Fibroblast of the conjunctiva (primary cell): ENCODE measurements around the gene ISG15.
A peak's percentile ranks its signal among the peaks of the same experiment; 100 is the strongest.
"Not testable (repeated sequence)": the region's sequence is repeated elsewhere in the genome, so short reads cannot be mapped to it uniquely, and the experiment has no call there.

Experiments
- DNase-seq: peaks from one replicate; pipeline ENCODE4 v3.0.0-alpha.2; 2010; ENCODE audit warnings: low read depth

Gene ISG15

DNA sequence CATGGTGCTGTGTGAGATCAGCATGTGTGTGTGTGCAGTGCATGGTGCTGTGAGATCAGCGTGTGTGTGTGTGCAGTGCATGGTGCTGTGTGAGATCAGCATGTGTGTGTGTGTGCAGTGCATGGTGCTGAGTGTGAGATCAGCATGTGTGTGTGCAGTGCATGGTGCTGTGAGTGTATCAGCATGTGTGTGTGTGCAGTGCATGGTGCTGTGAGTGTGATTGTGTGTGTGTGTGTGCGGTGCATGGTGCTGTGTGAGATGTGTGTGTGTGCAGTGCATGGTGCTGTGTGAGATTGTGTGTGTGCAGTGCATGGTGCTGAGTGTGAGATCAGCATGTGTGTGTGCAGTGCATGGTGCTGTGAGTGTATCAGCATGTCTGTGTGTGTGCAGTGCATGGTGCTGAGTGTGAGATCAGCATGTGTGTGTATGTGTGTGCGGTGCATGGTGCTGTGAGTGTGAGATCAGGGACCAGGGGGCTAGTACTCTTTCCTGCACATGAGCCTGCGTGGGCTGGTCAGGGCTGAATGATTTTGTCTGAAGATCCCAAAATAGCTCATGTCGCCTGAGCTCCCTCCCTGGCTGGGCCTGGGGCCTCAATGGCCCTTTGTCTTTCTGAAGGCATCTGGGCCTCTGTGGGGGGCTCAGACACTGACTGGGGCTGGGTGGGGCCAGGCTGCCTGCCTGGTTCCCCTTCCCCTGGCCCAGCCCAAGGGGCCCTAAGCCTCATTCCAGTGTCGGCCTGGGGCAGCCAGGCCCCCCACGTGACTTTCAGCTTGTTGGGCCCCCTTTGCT, 17.8 kb downstream of the ISG15 start:
- DNase-seq = not testable (repeated sequence)

GRCh38 chr1:1031659-1032235, 18.4 kb downstream of the ISG15 start:
- no peak for DNase-seq

DNA sequence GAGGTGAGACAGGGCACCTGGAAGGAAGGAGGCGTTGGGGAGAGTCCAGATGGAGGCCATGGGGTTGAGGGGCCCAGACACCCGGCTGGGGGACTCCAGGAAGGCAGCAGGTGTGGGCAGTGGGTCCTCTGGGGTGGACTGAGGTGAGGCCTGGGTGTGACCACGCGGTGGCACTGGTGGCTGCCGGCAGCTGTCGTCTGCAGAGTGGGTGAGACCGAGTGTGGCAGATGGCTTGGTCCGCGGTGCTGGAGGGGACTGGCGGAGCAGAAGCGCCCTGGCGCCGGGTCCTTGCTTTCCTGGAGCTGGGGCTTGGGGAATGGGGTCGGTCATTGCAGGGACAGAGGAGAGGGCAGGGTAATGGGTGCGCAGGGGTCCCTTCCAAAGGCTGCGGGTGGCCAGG, 19.1 kb downstream of the ISG15 start:
- no peak for DNase-seq

DNA sequence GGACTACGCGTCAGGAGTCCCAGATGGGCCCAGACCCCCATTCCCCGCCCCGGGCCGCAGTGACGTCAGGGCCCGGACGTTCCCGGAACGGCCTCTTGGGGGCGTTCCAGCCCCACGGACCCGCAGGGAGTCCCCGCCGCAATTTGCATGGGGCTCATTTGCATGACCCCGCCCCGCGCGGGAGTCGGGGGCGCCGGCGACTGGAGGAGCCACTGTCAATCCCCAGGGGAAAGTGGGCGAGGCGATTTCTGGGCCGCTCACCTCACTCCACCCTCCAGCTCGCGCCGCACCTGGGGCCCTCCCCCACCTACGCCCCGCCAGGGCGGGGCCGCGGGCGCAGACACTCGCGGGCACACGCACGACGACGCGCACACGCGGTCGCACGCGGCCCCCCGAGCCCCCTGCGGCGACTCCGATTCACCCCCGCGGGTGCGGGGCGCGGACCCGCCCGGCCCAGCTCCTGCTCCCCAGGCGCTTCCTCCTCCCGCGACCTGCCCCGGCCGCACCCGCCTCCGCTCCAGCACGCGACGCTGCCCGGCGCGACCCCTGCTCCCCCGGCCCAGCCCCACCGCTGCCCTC, 19.8 kb downstream of the ISG15 start:
- no peak for DNase-seq

DNA sequence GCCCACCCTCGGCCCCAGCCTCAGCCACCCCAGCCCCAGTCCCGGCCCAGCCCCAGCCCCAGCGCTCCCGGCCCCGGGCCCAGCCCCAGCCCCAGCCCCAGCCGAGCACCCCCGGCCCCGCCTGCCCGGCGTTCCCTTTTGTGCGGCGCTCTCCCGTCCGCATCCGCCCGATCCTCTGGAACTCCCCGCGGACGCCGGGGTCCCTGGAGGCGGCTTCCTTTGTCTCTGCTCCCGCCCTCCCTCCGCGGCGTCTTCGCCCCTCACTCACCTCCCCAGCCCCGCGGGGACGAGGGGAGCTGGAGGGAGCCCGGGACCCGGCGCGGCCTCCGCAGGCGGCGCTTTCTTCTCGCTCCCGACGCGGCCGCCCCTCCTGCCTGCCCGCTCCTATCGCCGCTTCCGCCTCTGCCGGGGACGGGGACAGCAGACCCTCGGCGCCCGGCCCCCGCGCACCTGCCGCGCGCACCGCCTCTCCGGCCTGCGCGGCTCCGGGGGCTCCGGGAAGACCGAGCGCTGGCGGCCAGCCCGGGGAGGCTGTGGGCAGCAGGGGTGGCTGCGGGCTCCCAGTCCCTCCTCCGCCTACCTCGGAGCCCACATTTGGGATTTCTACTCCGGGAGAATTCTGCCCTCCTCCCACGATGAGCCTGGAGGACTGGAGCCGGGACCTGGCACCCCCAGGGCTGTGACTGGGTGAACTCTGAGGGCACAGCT, 20.6 kb downstream of the ISG15 start:
- no peak for DNase-seq

DNA sequence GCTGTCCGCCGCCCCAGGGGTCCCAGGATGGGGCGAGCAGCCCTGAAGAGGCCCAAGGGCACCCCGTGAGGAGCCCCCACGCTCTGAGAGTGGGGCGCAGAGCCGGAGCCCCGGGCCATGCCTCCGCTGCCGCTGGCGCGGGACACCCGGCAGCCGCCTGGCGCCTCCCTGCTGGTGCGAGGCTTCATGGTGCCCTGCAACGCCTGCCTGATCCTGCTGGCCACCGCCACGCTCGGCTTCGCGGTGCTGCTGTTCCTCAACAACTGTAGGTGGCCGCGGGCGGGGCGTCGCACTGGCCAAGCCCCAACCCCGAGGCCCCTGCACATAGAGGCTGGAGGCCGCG, 21.1 kb downstream of the ISG15 start:
- no peak for DNase-seq

DNA sequence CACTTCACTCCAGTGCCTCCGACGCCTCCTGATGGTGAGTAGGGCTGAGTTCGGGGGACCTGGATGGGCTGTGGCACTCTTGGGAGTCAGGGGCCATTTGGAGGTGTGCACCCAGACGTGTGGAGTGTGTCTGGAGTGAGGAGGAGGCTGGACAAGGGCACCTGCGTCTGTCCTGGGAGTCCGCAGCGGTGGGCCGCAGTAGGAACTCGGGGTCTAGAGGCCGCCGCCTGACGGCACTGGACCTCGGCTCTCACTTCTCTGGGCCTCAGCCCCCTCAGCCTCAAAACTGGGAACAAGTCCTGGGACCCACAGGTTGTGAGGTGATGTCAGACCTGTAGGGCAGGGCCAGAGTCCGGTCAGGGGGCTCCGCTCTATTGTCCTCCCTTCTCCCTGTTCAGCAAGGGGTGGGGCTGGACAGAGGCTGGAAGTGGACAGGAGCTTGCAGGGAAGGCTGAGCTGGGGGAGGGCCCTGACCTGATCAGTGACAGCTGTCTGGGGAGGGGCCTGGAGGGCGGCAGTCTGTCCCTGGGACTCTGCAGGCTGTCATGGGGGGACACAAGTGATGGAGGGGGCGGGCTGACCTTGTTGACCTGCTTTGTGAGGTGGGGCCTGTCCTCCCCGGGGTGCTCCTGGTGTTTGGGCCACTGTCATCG, 22.1 kb downstream of the ISG15 start:
- no peak for DNase-seq

- DNase-seq = no peak
These were observed 24.4 kb downstream of the ISG15 start for GRCh38 chr1:1037366-1038327.

- no peak for DNase-seq
These were observed 25.4 kb downstream of the ISG15 start for GRCh38 chr1:1038694-1039093.

DNA sequence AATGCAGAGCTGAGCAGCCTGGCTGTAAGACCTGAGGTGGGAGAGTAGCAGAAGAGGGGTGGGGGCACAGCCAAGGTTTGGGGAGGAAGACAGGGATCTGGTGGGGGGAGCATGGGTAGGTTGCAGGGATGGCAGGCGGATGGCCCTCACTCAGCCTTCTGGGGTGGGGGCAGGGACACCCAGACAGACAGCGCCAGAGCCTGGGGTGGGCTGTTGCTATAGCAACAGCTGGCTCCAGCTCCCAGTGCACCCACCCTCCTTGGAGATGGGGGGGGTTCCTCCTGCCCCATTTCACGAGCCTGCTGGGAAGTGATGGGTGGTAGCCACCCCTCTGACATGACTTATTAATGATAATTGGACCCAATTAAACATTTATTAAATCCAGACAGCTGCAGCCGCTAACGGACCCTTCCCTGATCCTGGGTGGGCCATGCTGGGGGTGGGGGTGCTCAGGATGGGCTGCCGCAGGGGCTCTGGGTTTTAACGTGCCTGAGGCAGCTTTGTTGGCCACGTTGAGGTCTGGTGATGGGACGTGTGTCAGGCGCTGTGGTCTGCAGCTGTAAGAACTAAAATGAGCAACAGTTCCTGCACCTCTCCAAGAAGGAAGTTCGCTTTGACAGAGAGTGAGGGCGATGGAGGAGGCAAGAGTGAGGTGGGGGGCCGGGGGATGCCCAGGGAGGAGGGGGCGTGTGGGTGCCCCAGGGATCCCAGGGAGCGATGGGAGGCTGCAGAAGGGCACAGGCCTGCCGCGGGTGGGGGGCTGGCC, 26.0 kb downstream of the ISG15 start:
- DNase-seq = no peak

DNA sequence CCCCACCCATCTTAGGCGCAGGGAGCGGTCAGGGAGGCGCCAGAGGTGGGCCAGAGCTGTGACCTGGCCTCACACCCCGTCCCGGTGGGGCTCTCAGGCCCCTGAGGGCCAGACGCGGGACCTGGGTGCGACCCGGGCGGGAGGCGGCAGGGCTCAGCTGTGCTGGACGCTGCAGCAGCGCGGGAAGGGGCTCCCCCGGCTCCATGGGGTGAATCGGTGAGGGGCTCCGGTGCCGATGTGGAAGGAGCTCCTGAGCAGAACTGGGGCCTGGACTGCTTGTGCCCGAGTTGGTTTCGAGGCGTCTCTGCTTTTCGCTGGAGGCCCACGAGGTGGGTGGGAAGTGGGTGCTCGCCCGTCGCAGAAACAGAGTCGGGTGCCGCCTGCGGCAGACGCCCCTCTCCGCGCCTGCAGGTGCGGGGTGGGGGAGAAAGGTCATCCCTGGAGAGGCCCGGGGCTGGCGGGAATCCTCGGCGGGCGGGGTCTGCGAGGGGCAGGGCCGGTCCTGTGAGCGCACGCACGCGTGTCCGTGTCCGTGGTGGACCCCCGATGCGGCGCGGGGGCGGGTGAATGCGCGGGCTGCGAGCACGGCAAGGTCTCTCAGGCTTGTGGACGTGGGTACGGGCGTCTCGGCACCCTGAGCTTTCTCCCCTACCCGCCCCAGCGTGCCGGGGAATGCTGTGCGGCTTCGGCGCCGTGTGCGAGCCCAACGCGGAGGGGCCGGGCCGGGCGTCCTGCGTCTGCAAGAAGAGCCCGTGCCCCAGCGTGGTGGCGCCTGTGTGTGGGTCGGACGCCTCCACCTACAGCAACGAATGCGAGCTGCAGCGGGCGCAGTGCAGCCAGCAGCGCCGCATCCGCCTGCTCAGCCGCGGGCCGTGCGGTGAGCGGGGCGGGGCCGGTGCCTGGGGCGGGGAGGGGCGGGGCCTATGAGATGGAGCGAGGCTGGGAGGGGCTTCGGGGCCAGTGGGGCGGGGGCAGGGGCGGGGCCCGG, 27.0 kb downstream of the ISG15 start:
- DNase-seq = peak; percentile 47

- no peak for DNase-seq
These were observed 27.8 kb downstream of the ISG15 start for GRCh38 chr1:1041092-1041523.

DNA sequence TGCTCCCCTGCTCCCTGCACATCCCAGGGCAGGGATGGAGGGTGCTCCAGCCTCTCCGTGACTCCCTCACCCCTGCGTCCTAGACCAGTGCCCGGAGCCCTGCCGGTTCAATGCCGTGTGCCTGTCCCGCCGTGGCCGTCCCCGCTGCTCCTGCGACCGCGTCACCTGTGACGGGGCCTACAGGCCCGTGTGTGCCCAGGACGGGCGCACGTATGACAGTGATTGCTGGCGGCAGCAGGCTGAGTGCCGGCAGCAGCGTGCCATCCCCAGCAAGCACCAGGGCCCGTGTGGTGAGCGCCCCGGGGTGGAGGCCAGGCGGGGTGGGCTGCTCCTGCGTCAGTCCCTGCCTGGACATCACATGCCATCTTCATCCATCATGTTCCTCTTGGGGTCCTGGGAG, 28.6 kb downstream of the ISG15 start:
- no peak for DNase-seq

DNA sequence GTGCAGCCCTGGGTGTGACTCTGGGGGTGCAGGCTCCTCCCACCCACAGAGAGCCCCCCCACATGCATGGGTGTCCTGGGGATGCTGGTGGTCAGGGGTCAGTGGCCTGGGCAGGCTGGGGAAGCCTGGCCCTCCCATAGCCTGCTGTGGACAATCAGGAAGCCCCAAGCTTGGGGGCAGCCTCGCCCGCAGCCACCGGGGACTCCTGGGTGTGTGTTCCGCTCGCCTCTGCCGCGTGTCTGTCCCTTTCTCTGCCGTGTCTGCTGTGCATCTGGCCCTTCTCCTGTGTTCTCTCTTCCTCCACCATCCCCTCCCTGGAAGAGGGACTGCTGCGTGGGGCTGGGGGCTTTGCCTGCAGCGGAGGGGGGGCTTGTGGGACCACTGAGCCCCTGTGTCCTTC, 29.5 kb downstream of the ISG15 start:
- no peak for DNase-seq

DNA sequence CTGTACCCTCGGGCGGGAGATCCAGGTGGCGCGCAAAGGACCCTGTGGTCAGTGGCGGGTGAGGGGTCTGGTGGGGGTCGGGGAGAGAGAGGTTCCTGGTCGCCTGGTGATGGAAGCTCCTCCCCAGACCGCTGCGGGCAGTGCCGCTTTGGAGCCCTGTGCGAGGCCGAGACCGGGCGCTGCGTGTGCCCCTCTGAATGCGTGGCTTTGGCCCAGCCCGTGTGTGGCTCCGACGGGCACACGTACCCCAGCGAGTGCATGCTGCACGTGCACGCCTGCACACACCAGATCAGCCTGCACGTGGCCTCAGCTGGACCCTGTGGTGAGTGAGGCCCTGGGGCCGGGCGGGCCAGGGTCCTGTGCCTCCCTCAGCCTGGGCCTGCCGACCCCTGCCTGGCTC, 30.1 kb downstream of the ISG15 start:
- DNase-seq = no peak

DNA sequence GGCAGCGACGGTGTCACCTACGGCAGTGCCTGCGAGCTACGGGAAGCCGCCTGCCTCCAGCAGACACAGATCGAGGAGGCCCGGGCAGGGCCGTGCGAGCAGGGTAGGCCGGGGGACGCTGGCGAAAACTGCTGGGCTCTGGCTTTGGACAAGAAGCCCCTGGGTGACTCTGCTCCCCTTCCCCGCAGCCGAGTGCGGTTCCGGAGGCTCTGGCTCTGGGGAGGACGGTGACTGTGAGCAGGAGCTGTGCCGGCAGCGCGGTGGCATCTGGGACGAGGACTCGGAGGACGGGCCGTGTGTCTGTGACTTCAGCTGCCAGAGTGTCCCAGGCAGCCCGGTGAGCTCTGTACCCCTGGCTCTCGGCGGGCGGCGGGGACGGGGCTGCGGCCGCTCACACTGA, 30.6 kb downstream of the ISG15 start:
- DNase-seq = no peak

GRCh38 chr1:1044455-1045078, 31.3 kb downstream of the ISG15 start:
- DNase-seq = no peak

- no peak for DNase-seq
These were observed 31.8 kb downstream of the ISG15 start for GRCh38 chr1:1045129-1045528.

DNA sequence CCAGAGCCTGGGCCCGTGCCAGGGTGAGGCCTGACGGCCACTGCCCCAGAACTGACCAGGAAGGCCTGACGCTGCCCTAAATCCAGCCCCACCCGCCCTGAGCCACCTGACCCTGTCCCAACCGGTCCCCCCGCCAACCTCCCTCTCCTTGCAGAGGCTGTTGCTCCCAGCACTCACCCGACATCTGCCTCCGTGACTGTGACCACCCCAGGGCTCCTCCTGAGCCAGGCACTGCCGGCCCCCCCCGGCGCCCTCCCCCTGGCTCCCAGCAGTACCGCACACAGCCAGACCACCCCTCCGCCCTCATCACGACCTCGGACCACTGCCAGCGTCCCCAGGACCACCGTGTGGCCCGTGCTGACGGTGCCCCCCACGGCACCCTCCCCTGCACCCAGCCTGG, 32.9 kb downstream of the ISG15 start:
- no peak for DNase-seq
